NCI-H1694 (cell line): ENCODE results near the gene PRAMEF8.
"Not testable (repeated sequence)": the region's sequence is repeated elsewhere in the genome, so short reads cannot be mapped to it uniquely, and the experiment has no call there.

Experiments
- DNase-seq: peaks from one replicate; lab custom pipeline; 2025; lab: John Stamatoyannopoulos, UW

The PRAMEF8 gene

DNA sequence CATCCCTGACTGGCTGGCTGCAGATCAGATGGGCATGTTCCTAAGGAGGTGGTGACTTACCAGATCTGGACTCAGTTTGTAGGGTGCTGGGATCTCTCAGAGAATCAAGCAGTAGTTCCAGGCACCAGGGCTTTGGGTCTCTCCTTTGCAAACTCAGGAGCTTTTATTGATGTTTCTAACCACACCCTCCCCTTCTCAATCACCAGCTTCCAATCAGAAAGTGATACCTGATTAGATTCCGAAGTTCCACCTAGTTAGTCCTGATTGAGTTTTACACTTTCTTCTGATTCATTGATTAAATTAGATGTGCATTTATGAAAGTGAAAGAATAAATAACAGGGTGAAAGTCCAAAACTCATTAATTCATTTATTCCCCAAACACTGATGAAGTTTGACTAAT, at the start of gene PRAMEF8:
Gene PRAMEF8 (minus strand): TSS at position 101 of the 400 bp plus-strand sequence. CDS start 1,046 bp downstream, outside the sequence.
- DNase-seq, result not testable (repeated sequence)

DNA sequence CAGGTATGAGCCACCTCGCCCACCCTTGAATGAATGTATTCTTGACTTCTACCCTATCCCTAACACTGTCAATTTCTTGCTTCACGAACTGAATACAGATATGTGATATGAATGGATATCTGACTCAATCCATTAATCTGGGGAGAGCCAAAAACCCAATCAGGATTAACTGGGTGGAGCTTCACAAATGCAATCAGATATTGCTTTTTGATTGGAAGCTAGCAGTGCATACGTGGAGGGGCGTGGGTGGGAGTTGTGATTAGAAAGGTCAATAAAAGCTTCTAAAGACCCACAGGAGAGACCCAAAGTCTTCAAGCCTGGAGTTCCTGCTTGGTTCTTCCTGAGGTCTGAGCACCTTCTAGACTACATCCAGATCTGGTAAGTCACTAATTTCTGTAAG, 30.3 kb upstream of the PRAMEF8 start, which contains the start of gene PRAMEF15:
Gene PRAMEF15 (plus strand): TSS at position 301 of the 400 bp plus-strand sequence. CDS start 2,827 bp downstream, outside the sequence.
- not testable (repeated sequence) for DNase-seq

DNA sequence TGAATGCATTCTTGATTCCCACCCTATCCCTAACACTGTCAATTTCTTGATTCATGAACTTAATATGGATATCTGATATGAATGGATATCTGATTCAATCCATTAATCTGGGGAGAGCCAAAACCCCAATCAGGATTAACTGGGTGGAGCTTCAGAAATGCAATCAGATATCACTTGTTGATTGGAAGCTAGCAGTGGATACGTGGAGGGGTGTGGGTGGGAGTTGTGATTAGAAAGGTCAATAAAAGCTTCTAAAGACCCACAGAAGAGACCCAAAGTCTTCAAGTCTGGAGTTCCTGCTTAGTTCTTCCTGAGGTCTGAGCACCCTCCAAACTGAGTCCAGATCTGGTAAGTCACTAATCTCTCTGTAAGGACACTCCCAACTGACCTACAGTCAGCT, 18.3 kb upstream of the PRAMEF8 start, which contains the start of gene PRAMEF33:
Gene PRAMEF33 (plus strand): TSS at position 301 of the 400 bp plus-strand sequence. CDS start 2,416 bp downstream, outside the sequence.
- not testable (repeated sequence) for DNase-seq

DNA sequence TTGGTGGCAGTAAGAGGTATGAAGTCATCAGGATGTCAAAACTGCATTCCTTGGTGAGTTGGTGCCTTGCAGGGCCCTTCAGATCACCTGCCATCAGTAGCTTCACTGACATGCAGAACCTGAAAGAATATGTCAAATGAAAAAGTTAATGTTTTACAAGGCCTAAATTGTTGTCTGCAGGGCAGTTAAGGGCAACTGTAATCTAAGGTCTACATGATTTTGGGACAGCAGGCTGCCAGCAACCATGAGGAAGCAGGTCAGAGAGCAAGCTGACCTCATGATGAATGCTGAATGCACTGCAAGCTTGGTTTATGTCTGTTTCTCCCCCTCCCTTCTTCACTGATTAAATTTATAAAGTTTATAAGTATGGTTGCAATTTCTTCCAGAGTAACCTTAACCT, 17.3 kb upstream of the PRAMEF8 start:
- DNase-seq, result not testable (repeated sequence)

DNA sequence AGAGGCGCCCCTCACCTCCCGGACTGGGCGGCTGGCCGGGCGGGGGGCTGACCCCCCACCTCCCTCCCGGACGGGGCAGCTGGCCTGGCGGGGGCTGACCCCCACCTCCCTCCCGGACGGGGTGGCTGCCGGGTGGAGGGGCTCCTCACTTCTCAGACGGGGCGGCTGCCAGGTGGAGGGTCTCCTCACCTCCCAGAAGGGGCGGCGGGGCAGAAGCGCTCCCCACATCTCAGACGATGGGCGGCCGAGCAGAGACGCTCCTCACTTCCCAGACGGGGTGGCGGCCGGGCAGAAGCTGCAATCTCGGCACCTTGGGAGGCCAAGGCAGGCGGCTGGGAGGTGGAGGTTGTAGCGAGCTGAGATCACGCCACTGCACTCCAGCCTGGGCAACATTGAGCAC, 13.8 kb upstream of the PRAMEF8 start:
- DNase-seq, result not testable (repeated sequence)

DNA sequence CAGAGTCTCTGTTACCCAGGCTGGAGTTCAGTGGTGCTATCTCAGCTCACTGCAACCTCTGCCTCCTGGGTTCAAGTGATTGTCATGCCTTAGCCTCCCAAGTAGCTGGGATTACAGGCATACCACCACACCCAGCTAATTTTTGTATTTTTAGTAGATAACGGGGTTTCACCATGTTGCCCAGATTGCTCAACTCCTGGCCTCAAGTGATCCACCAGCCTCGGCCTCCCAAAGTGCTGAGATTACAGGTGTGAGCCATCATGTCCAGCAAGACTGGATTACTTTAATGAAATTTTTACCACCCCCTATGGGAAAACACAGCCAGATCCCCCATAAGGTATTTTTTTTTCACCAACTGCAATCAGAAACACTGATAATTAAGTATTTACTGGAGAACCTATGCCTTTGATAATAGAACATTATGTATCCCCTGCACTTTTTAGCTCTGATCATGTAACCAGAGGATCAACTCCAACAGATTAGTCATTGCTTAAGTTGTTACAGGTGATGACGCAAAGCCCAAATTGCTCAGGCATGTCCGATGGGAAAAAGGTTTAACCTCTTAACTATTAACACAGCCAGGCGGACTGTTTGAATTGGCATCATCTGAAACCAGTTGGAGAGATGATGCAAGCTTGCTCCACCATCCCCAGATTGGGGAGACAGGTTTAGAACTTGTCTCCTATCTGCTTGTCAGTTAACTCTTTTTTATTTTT, 12.4 kb upstream of the PRAMEF8 start:
- not testable (repeated sequence) for DNase-seq

DNA sequence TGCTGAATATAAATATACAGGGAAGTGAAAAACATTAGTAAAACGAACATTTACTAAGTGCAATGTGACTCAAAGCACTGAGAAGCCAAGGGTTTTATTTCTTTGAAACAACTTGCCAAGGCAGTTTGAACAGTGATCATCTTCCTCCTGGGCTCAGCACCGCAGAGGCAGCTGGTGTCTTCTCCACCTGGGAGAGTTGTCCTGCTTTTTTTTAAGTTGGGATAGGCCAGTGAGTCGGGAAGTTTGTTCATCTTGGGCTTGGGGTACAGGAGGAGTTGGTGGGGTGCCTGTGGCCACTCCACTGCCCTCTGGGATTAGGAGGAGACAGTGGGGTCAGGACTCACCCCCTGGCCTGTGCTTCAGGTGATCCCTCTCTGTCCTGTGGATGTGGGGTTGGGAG, 4.1 kb upstream of the PRAMEF8 start:
- DNase-seq, result not testable (repeated sequence)

DNA sequence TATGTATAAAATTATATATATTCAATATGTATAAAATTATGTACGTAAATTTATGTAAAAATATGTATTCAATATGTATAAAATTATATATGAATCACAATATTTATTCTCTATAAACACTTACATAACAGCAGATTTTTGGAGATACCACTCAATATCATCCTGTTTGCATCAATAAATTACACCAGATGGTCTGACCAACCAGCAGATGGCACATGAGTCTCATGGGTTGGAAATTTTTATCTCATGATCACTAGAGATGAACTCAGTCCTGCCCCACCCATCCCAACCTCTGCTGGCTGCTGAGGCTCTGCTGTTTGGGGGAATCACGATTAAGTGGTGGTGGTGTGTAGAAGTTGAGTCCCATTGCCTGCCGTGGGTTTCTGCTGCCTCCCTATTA, 5.3 kb downstream of the PRAMEF8 start:
- DNase-seq, result not testable (repeated sequence)

DNA sequence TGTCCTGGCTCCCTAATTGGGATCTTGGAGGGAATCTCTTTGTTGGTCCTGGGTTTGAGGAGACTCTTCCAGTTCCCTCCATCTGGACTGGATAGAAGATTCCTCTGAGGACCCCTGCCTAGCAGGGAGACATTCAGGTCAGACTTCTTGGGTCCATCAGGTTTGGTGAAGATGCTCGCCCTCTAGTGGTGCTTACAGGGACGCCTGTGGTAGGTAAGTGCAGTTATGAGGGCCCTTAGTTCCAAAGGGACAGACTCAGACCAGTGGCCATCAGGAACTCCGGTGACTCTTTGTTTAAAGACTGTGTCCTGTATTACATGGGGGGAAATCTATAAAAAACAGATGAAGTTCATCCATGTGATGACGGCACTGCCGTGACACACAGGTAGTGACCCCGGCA, 7.9 kb downstream of the PRAMEF8 start:
- not testable (repeated sequence) for DNase-seq

DNA sequence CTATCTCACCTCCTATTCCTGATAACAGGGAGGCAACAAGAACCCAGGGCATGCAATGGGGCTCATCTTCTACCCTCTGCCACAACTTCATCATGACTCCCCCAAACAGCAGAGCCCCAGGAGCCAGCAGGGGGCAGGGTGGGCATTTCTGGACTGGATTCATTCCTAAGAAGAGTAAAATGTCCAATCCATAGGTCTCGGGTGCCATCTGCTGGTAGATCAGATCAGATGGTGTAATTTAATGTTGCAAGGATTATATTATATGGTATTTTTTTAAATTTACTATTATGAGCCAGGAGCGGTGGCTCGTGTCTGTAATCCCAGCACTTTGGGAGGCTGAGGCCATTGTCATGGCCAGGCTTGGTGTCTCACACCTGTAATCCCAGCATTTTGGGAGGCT, 19.8 kb downstream of the PRAMEF8 start:
- not testable (repeated sequence) for DNase-seq

DNA sequence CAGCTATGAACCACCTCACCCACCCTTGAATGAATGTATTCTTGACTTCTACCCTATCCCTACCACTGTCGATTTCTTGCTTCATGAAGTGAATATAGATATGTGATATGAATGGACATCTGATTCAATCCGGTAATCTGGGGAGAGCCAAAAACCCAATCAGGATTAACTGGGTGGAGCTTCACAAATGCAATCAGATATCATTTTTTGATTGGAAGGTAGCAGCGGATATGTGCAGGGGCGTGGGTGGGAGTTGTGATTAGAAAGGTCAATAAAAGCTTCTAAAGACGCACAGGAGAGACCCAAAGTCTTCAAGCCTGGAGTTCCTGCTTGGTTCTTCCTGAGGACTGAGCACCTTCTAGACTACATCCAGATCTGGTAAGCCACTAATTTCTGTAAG, 31.0 kb downstream of the PRAMEF8 start, which contains the start of gene PRAMEF5:
Gene PRAMEF5 (plus strand): TSS at position 301 of the 400 bp plus-strand sequence. CDS start 5,071 bp downstream, outside the sequence.
- DNase-seq, result not testable (repeated sequence)

DNA sequence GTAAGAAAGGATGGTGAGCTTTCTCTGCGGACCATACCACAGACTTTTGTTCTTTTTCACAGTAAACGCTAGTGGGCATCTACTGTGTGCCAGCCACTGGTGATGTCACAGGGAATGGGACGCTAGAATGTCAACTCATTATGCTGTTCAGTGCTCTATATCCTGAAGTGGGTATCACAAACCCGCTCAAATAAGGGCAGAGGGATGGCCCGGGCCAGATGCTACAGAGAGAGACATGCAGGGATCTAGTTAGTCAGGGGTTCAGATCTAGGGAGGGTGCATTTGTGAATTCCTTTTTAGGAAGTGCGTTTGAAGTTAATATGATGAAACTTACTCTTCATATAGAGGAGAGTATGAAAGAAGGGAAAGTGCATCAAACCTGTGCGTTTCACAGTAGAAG, 37.8 kb downstream of the PRAMEF8 start:
- not testable (repeated sequence) for DNase-seq

DNA sequence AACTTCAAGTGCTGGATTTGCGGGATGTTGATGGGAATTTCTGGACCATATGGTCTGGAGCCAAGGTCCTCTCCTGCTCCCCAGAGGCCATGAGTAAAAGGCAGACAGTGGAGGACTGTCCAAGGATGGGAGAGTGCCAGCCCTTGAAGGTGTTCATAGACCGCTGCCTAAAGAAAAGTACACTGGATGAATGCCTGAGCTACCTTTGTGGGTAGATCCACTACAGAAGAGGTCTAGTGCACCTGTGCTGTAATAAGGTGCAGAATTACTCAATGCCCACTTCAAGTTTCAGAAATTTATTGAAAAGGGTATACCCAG, 38.4 kb downstream of the PRAMEF8 start:
- DNase-seq, result not testable (repeated sequence)

DNA sequence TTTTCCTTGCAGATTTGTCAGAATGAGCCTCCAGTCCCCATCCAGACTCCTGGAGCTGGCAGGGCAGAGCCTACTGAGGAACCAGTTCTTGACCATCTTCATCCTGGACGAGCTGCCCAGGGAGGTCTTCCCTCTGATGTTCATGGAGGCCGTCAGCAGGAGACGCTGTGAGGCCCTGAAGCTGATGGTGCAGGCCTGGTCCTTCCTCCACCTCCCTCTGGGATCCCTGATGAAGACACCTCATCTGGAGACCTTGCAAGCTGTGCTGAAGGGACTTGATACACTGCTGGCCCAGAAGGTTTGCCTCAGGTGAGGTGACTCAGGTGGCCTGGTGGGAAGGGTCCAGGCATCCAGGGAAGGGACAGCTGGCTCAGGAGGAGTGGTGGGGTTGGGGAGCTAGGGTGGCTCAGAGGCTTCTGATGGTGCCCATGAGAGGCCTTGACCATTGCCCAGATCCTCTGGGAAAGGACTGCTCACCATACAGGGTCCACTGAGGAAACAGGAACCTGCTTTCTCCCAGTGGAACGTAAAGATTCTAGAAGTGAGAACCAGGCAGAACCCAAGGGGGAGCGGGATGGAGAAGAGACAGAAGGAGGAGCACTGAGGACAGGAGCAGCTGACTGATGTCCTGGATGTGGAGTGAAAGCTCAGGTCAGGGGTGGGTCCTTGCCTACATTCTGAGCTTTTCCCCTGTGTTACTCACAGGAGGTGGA, 38.9 kb downstream of the PRAMEF8 start:
- DNase-seq, result not testable (repeated sequence)

DNA sequence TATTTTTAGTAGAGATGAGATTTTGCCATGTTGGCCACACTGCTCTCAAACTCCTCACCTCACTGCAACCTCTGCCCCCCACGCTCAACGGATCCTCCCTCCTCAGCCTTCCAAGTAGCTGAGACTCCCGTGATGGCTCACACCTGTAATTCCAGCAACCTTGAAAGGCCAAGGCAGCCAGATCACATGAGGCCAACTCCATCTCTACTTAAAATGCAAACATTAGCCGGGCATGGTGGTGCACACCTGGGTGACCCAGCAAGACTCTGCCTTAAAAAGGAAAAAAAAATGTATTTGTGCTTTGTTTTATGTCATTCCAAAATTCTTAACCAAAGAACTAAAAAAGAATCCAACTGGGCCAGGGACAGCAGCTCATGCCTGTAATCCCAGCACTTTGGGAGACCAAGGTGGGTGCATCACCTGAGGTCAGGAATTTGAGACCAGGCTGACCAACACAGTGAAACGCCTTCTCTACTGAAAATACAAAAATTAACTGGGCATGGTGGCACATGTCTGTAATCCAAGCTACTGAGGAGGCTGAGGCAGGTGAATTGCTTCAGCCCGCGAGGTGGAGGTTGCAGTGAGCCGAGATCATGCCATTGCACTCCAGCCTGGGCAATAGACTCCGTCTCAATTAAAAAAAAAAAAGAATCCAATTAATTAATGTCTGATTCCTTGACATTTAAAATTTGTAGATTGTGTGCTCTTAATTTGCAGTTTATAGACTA, 41.2 kb downstream of the PRAMEF8 start:
- not testable (repeated sequence) for DNase-seq

DNA sequence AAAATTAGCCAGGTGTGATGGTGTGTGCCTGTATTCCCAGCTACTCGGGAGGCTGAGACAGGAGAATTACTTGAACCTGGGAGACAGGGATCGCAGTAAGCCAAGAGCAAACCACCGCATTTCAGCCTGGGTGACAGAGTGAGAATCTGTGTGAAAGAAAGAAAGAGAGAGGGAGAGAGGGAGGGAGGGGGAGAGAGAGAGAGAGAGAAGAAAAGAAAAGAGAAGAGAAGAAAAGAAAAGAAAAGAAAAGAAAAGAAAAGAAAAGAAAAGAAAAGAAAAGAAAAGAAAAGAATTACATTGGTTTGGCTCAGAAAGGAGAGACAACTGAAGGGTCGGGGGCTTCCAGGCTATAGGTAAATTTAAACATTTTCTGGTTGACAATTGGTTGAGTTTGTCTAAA, 45.3 kb downstream of the PRAMEF8 start:
- DNase-seq, result not testable (repeated sequence)

DNA sequence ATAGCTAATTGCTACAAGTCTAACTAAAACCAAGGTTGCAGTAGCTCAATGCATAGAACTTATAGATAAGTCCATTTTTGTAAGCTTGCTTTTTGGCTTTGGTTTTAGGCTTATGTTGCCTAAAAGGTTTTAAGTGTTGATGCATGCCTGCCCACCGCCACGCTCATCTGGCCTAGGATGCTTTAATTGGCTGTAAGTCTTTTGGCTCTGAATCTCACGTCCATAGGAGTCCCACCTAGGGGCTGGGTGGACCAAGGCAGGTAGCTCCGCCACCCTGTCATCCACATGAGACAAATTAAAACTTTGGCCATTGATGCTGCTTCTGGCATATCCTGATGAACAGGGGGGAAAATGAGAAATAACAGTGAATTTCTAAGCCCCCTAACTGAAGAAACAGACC, 47.4 kb downstream of the PRAMEF8 start:
- DNase-seq, result not testable (repeated sequence)

DNA sequence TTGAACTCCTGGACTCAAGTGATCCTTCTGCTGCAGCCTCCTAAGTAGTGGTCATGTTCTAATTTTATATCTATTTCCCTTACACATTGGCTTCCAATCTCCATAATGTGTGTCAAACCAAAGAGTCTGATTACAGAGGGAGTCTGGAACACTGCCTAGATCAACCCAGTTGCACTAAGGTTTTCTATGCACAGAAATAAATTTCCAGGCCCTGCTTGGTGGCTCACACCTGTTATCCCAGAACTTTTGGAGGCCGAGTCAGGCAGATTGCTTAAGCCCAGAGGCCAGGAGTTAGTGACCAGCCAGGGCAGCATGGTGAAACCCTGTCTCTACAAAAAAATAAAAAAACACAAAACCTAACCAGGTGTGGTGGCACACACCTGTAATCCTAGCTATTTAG, 50.9 kb downstream of the PRAMEF8 start:
- DNase-seq, result not testable (repeated sequence)

DNA sequence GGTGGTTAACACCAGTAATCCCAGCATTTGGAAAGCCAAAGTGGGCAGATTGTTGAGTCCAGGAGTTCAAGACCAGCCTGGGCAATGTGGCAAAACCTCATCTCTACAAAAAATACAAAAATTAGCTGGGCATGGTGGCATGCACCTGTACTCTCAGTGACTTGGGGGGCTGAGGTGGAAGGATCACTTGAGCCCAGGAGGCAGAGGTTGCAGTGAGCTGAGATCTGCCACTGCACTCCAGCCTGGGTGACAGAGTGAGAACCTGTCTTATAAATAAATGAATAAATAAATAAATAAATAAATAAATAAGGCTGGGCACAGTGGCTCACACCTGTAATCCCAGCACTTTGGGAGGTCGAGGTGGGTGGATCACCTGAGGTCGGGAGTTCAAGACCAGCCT, 52.9 kb downstream of the PRAMEF8 start:
- not testable (repeated sequence) for DNase-seq
